HepG2 (cell line): ENCODE results near the gene UEVLD. TPM values are rescaled to one million over a fixed set of nuclear protein-coding genes. Genes with fewer than 3 reads are reported as not detected.

Source experiments
- ATAC-seq: fragments of 200-7000 bp; cut with Tn5 transposase; 3 replicates; pipeline ENCODE4 v1.9.1; 2020; ENCODE audit warnings: mild to moderate bottlenecking, moderate library complexity
- BruUV-seq: library from RNA; stranded (reverse); fragments of 400-500 nt; replicated peaks from 2 replicates; lab custom pipeline; 2021; lab: Mats Ljungman, UMichigan
- CTCF ChIA-PET: fragments of 300-600 bp; formaldehyde crosslinking; extraction: SDS; loops from one replicate; lab custom pipeline; 2021; ENCODE audit warnings: low total read pairs, inconsistent platforms, low intra/inter-chr PET ratio; lab: Yijun Ruan, JAX
- POLR2A ChIA-PET: fragments of 350-600 bp; sonication (Branson Sonifier 250); formaldehyde crosslinking; loops from one replicate; lab custom pipeline; 2020; ENCODE audit warnings: antibody characterized with exemption, inconsistent platforms; lab: Yijun Ruan, JAX
- DNase-seq: peaks from one replicate; pipeline ENCODE4 v3.0.0-alpha.2; 2015; ENCODE audit warnings: low spot score
- FAIRE-seq: peaks from 3 replicates; lab custom pipeline; 2011; peaks lifted over from hg19 to GRCh38; lab: Jason Lieb, UNC
- H2AFZ ChIP-seq: one replicate; pipeline ENCODE4 v1.6.1; 2011; ENCODE audit warnings: low read length, inconsistent platforms
- H3K27ac ChIP-seq: fragments of 300-600 bp; 3 replicates; pipeline ENCODE4 v1.8.0; 2011; ENCODE audit warnings: mixed run types, mild to moderate bottlenecking, mixed read lengths, low read length, inconsistent platforms; ENCODE audit not compliant: insufficient read depth; ENCODE audit errors: extremely low read length
- H3K27me3 ChIP-seq, 2 experiments: fragments of 200-600 bp in 1 of 2; 2 replicates in 1 of 2; 3 replicates in 1 of 2; pipeline versions ENCODE4 v1.6.0 to v1.8.0; 2011; ENCODE audit warnings: low read length in 2 of 2, mild to moderate bottlenecking in 2 of 2, moderate library complexity in 2 of 2, inconsistent platforms in 1 of 2; ENCODE audit not compliant: insufficient read depth in 2 of 2, control insufficient read depth in 1 of 2
- H3K36me3 ChIP-seq, 2 experiments: fragments of 200-600 bp in 1 of 2; replicated peaks in 1 of 2; 2 replicates in 1 of 2; 3 replicates in 1 of 2; pipeline versions ENCODE4 v1.5.1 to v1.8.0; 2011; ENCODE audit warnings: low read length in 2 of 2, inconsistent platforms in 1 of 2; ENCODE audit not compliant: insufficient read depth in 2 of 2, control insufficient read depth in 1 of 2
- H3K4me1 ChIP-seq: 2 replicates; pipeline ENCODE4 v1.5.1; 2012; ENCODE audit warnings: low read length, inconsistent platforms; ENCODE audit not compliant: insufficient read depth
- H3K4me2 ChIP-seq: 2 replicates; pipeline ENCODE4 v1.6.0; 2011; ENCODE audit warnings: low read depth, low read length, inconsistent platforms
- H3K4me3 ChIP-seq, 3 experiments: fragments of 200-600 bp in 1 of 3; sonication (generic), shearing (Covaris generic) in 1 of 3; replicated peaks in 1 of 3; 2 replicates each; pipeline ENCODE4 v1.5.1; 2011 to 2016; ENCODE audit warnings: low read length in 3 of 3, inconsistent platforms in 2 of 3, low read depth in 2 of 3, mild to moderate bottlenecking in 2 of 3, control low read depth in 1 of 3, mixed read lengths in 1 of 3; ENCODE audit not compliant: insufficient read depth in 1 of 3
- H3K79me2 ChIP-seq: one replicate; pipeline ENCODE4 v1.6.1; 2011; ENCODE audit warnings: low read length, inconsistent platforms; ENCODE audit not compliant: insufficient read depth
- H3K9ac ChIP-seq: 2 replicates; pipeline ENCODE4 v1.6.0; 2011; ENCODE audit warnings: mild to moderate bottlenecking, low read depth, low read length, inconsistent platforms; ENCODE audit not compliant: insufficient read depth
- H3K9me3 ChIP-seq: 2 replicates; pipeline ENCODE4 v1.5.1; 2012; ENCODE audit warnings: mild to moderate bottlenecking, low read length
- H4K20me1 ChIP-seq: 2 replicates; pipeline ENCODE4 v1.6.0; 2011; ENCODE audit warnings: inconsistent platforms, mild to moderate bottlenecking, low read length, moderate library complexity; ENCODE audit not compliant: insufficient read depth
- BRF2 ChIP-seq: sonication (generic); formaldehyde crosslinking; IDR thresholded peaks from 2 replicates; pipeline ENCODE4 v1.8.1; 2022; ENCODE audit warnings: mild to moderate bottlenecking, missing genetic modification reagents
- MTA3 ChIP-seq: sonication (generic); formaldehyde crosslinking; IDR thresholded peaks from 2 replicates; pipeline ENCODE4 v1.4.0; 2020; ENCODE audit warnings: missing genetic modification reagents
- NONO ChIP-seq, 2 experiments: fragments of 450-650 bp in 1 of 2; sonication (generic) in 1 of 2; formaldehyde crosslinking in 1 of 2; IDR thresholded peaks in 1 of 2; conservative IDR thresholded peaks in 1 of 2; 2 replicates each; pipeline versions ENCODE4 v1.6.1 to v1.8.0; 2017 to 2022; ENCODE audit warnings: mild to moderate bottlenecking in 1 of 2, missing genetic modification reagents in 1 of 2, moderate library complexity in 1 of 2
- PBX3 ChIP-seq: sonication (generic); formaldehyde crosslinking; IDR thresholded peaks from 2 replicates; pipeline ENCODE4 v1.8.1; 2023; ENCODE audit warnings: missing genetic modification reagents, inconsistent platforms, borderline replicate concordance
- PCBP2 ChIP-seq: fragments of 200-400 bp; formaldehyde crosslinking; optimal IDR thresholded peaks from 2 replicates; pipeline ENCODE3; 2018; ENCODE audit warnings: low read length, low read depth; ENCODE audit not compliant: poor library complexity, severe bottlenecking
- PITX1 ChIP-seq: sonication (generic); formaldehyde crosslinking; IDR thresholded peaks from 2 replicates; pipeline ENCODE4 v1.5.1; 2020; ENCODE audit warnings: mild to moderate bottlenecking, missing genetic modification reagents
- ZBTB10 ChIP-seq: sonication (generic); formaldehyde crosslinking; IDR thresholded peaks from 2 replicates; pipeline ENCODE4 v1.4.0; 2020; ENCODE audit warnings: missing genetic modification reagents, borderline replicate concordance
- ZC3H13 ChIP-seq: sonication (generic); formaldehyde crosslinking; IDR thresholded peaks from 2 replicates; pipeline ENCODE4 v1.8.1; 2023; ENCODE audit warnings: mild to moderate bottlenecking, missing genetic modification reagents, moderate library complexity
- ZFP41 ChIP-seq: sonication (generic); formaldehyde crosslinking; IDR thresholded peaks from 2 replicates; pipeline ENCODE4 v1.4.0; 2020; ENCODE audit warnings: mild to moderate bottlenecking, missing genetic modification reagents, borderline replicate concordance
- ZNF121 ChIP-seq: sonication (generic); formaldehyde crosslinking; IDR thresholded peaks from 2 replicates; pipeline ENCODE4 v1.5.0; 2020; ENCODE audit warnings: mild to moderate bottlenecking, missing genetic modification reagents
- ZNF343 ChIP-seq: sonication (generic); formaldehyde crosslinking; IDR thresholded peaks from 2 replicates; pipeline ENCODE4 v1.4.0; 2020; ENCODE audit warnings: mild to moderate bottlenecking, missing genetic modification reagents
- ZNF460 ChIP-seq: sonication (generic); formaldehyde crosslinking; IDR thresholded peaks from 2 replicates; pipeline ENCODE4 v1.5.1; 2020; ENCODE audit warnings: missing genetic modification reagents, mild to moderate bottlenecking, borderline replicate concordance
- ZNF589 ChIP-seq: sonication (generic); formaldehyde crosslinking; conservative IDR thresholded peaks from 2 replicates; pipeline ENCODE4 v1.8.0; 2022; ENCODE audit warnings: mild to moderate bottlenecking, moderate library complexity, missing genetic modification reagents
- ZNF629 ChIP-seq: sonication (generic); formaldehyde crosslinking; conservative IDR thresholded peaks from 2 replicates; pipeline ENCODE4 v1.5.0; 2020; ENCODE audit warnings: missing genetic modification reagents
- WGBS: methylation state at CpG from one replicate; pipeline ENCODE4 v1.1.6; 2017; ENCODE audit warnings: low lambda C conversion rate; 5-methylcytosine and 5-hydroxymethylcytosine counted together
- in situ Hi-C: cut with HindIII; loops from 2 replicates; pipeline ENCODE4 v1.10.0; 2017; ENCODE audit warnings: low pct_unique_long_range_greater_than_20kb; ENCODE audit not compliant: extremely low pct_ligation_motif_present
- intact Hi-C: fragments of 100-400 bp; cut with micrococcal nuclease; formaldehyde crosslinking; loops from one replicate; pipeline ENCODE4 v1.10.0; 2022; ENCODE audit not compliant: unreplicated experiment
- polyA plus RNA-seq, 8 experiments: library from polyadenylated mRNA; depleted of rRNA in 3 of 8; stranded (reverse) in 7 of 8; unstranded in 1 of 8; fragments of >200 nt; fragmentation: Illumina TruSeq in 4 of 8; extraction: Trizol in 4 of 8; gene quantifications; 2 replicates each; pipeline versions ENCODE4 v1.2.1 to v1.2.3, GENCODE V29; 2011 to 2016; ENCODE audit warnings: low read depth in 4 of 8, missing spikeins in 1 of 8, mixed read lengths in 1 of 8; ENCODE audit not compliant: insufficient read depth in 1 of 8
- total RNA-seq, 5 experiments: library from RNA; depleted of rRNA; stranded (reverse); fragments of >200 nt; fragmentation: Illumina TruSeq; extraction: Trizol; gene quantifications; 2 replicates each; pipeline ENCODE4 v1.2.3, GENCODE V29; 2016; ENCODE audit warnings: low read depth in 1 of 5

Gene UEVLD
- total and polyA plus RNA-seq, 2 of the 13 experiments (the other 11 are each of a cell fraction or from before 2014, with no cell fraction given) = 5.7 to 13.7 TPM

- CTCF ChIA-PET = no interaction called here
- in situ Hi-C loops = no loop called here
Measured at GRCh38 chr11:18563090-18563730, 25.3 kb downstream of the UEVLD start.

GRCh38 chr11:18548001-18548400 lies 40.5 kb downstream of the UEVLD start:
- DNase-seq (no peak), FAIRE-seq (no peak), ATAC-seq (no peak)
- Histone ChIP-seq H3K79me2 (no peaks in the 10 kb centered on the region), H2AFZ (no peak overlapping the region), H3K4me1 (no peaks in the 10 kb centered on the region), H3K4me3 (no peak overlapping the region), H3K4me2 (no peak overlapping the region), H4K20me1 (no peaks in the 10 kb centered on the region), H3K27me3 (no peaks in the 10 kb centered on the region), H3K36me3 (peaks cover 3 to 21% of the 10 kb centered on the region in 2 experiments; a peak in 2 of 5 replicates), H3K9me3 (no peaks in the 10 kb centered on the region), H3K27ac (no peak overlapping the region), H3K9ac (no peak overlapping the region)
- intact Hi-C loops = no loop called here
- WGBS = 87% methylated on average over 2 of the region's 2 CpGs
- POLR2A ChIA-PET = interaction anchor here (1.4 kb wide), 1 partner anchor 21 kb away, joined by 4 read pairs; the partner anchor contains the start of gene TSG101
- in situ Hi-C loops = loop anchor here (10.0 kb wide), 1 partner anchor 187 kb away; no protein-coding TSS in a partner anchor
- BruUV-seq = no TSS peak
- CTCF ChIA-PET = no interaction called here
- TF ChIP-seq MTA3 (CRISPR knock-in tag) (no peak), ZNF589 (CRISPR knock-in tag) (no peak), PBX3 (CRISPR knock-in tag) (no peak), ZFP41 (no peak), ZNF629 (CRISPR knock-in tag) (no peak), ZNF460 (CRISPR knock-in tag) (no peak), ZNF121 (CRISPR knock-in tag) (no peak), PITX1 (CRISPR knock-in tag) (no peak), ZBTB10 (CRISPR knock-in tag) (no peak)

More at GRCh38 chr11:18563090-18563730, 25.3 kb downstream of the UEVLD start:
- H3K36me3 ChIP-seq = peaks cover 0 to 2% of the 10 kb centered on the region in 2 experiments; a peak in 2 of 5 replicates
- H3K9ac ChIP-seq = no peak overlapping the region
- H3K4me2 ChIP-seq = no peak overlapping the region
- H2AFZ ChIP-seq = no peak overlapping the region
- FAIRE-seq (no peak), ATAC-seq (no peak), DNase-seq (no peak)
- TF ChIP-seq ZC3H13 = no peak
- no peak for TF ChIP-seq NONO (IDR thresholded peaks at IDR 0.05)
- no peak for TF ChIP-seq NONO (CRISPR knock-in tag; conservative IDR thresholded peaks at IDR 0.05)
- TF ChIP-seq BRF2 = no peak
- TF ChIP-seq ZNF343 (CRISPR knock-in tag) = no peak
- TF ChIP-seq PCBP2 = no peak
- no peaks in the 10 kb centered on the region for H3K9me3 ChIP-seq
- H4K20me1 ChIP-seq = no peaks in the 10 kb centered on the region
- H3K4me1 ChIP-seq = no peaks in the 10 kb centered on the region
- no peaks in the 10 kb centered on the region for H3K79me2 ChIP-seq
- WGBS = 100% methylated on average over 2 of the region's 2 CpGs
- POLR2A ChIA-PET = no interaction called here
- no peaks in the 10 kb centered on the region for H3K27me3 ChIP-seq
- BruUV-seq = no TSS peak
- intact Hi-C loops = no loop called here
- no peak overlapping the region for H3K27ac ChIP-seq
- no peak overlapping the region for H3K4me3 ChIP-seq
